HFFc6 (cell line): Measurements from ENCODE around the gene UNC5B. TPM values are rescaled to one million over a fixed set of nuclear protein-coding genes. Genes with fewer than 3 reads are reported as not detected.
"Not testable (repeated sequence)": the region's sequence is repeated elsewhere in the genome, so short reads cannot be mapped to it uniquely, and the experiment has no call there.

Source experiments
- DNase-seq: peaks from one replicate; pipeline ENCODE4 v3.0.0-alpha.2; 2018
- H3K27ac Mint-ChIP-seq: 2 replicates; pipeline ENCODE4 v1.8.0; 2020; ENCODE audit warnings: mild to moderate bottlenecking, mixed read lengths
- H3K27me3 Mint-ChIP-seq: 2 replicates; pipeline ENCODE4 v1.8.0; 2021; ENCODE audit warnings: mild to moderate bottlenecking, moderate library complexity, mixed read lengths; ENCODE audit not compliant: insufficient read depth
- H3K36me3 Mint-ChIP-seq: 2 replicates; pipeline ENCODE4 v1.8.0; 2021; ENCODE audit warnings: low read depth, mixed read lengths
- H3K4me1 Mint-ChIP-seq: 2 replicates; pipeline ENCODE4 v1.8.0; 2020; ENCODE audit warnings: low read depth, mixed read lengths
- H3K4me3 Mint-ChIP-seq: 2 replicates; pipeline ENCODE4 v1.8.0; 2020; ENCODE audit warnings: mild to moderate bottlenecking, moderate library complexity, mixed read lengths
- H3K9me3 Mint-ChIP-seq: 2 replicates; pipeline ENCODE4 v1.8.0; 2020; ENCODE audit warnings: mild to moderate bottlenecking, mixed read lengths
- total RNA-seq, 6 experiments: library from RNA; stranded (reverse); fragmentation: NEBNext Ultra II Directional; extraction: Animal tissue kit (Norgen Biotek cat#: 25700); gene quantifications; 2 replicates in 1 of 6; 3 replicates in 5 of 6; pipeline ENCODE4 v1.2.3, GENCODE V29; 2021
- TF ChIP-seq, protein P1 (sequence below): fragments of 200-600 bp; sonication (generic); IDR thresholded peaks from 2 replicates; pipeline ENCODE4 v1.5.0; 2021; ENCODE audit warnings: antibody characterized with exemption, mild to moderate bottlenecking

The UNC5B gene
- total RNA-seq, 6 experiments from 2014 or later = 5.2 to 11.6 (median 5.7) TPM

DNA sequence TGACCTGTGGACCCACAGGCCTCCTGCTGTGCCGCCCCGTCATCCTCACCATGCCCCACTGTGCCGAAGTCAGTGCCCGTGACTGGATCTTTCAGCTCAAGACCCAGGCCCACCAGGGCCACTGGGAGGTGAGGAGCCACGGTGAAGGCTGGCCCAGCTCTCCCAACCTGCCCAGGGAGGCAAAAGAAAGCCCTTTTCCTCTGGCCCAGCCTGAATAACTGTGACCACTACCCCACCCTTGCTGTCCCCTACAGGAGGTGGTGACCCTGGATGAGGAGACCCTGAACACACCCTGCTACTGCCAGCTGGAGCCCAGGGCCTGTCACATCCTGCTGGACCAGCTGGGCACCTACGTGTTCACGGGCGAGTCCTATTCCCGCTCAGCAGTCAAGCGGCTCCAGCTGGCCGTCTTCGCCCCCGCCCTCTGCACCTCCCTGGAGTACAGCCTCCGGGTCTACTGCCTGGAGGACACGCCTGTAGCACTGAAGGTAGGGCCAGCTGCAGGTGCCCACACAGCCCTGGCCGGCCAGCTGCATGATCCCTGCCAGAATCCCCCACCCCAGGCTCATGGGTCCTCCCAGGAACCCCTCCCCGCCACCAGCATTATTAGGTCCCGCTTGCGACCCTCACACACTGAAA, 81.2 kb downstream of the UNC5B start:
- Mint-ChIP-seq H3K27ac (no peak overlapping the region), H3K9me3 (no peaks in the 10 kb centered on the region), H3K27me3 (peaks cover 3% of the 10 kb centered on the region), H3K4me3 (no peak overlapping the region), H3K36me3 (no peaks in the 10 kb centered on the region), H3K4me1 (peaks cover 8% of the 10 kb centered on the region; the same call in 1 of the 2 replicates)
- TF ChIP-seq, protein P1, sequence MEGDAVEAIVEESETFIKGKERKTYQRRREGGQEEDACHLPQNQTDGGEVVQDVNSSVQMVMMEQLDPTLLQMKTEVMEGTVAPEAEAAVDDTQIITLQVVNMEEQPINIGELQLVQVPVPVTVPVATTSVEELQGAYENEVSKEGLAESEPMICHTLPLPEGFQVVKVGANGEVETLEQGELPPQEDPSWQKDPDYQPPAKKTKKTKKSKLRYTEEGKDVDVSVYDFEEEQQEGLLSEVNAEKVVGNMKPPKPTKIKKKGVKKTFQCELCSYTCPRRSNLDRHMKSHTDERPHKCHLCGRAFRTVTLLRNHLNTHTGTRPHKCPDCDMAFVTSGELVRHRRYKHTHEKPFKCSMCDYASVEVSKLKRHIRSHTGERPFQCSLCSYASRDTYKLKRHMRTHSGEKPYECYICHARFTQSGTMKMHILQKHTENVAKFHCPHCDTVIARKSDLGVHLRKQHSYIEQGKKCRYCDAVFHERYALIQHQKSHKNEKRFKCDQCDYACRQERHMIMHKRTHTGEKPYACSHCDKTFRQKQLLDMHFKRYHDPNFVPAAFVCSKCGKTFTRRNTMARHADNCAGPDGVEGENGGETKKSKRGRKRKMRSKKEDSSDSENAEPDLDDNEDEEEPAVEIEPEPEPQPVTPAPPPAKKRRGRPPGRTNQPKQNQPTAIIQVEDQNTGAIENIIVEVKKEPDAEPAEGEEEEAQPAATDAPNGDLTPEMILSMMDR = no peak
- no peak for DNase-seq

DNA sequence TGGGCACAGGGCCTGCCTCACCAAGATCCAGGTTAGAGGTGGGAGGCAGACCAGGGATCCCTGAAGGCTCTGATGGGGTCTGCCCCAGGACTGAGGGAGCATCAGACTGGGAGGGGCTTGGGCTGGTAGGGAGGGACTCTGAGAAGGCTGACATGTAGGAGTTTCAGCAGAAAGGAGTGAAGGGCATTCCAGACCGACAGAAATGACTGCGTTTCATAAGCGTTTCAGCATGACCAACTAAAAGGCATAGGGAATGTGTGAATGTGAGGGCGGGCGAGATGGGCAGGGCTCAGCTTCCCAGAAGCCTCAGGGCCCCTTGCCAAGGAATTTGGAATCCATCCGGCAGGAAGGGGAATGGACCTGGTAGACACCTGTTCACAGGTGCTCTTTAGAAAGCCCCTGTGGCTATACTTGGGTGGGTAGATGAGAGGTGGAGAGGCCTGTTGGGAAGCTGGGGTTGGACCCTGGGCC, 81.8 kb downstream of the UNC5B start:
- Mint-ChIP-seq H3K27me3 (peaks cover 3% of the 10 kb centered on the region), H3K9me3 (no peaks in the 10 kb centered on the region), H3K36me3 (no peaks in the 10 kb centered on the region), H3K4me1 (peaks cover 5% of the 10 kb centered on the region; the same call in 1 of the 2 replicates), H3K4me3 (no peak overlapping the region), H3K27ac (no peak overlapping the region)
- TF ChIP-seq, protein P1 = no peak
- no peak for DNase-seq

DNA sequence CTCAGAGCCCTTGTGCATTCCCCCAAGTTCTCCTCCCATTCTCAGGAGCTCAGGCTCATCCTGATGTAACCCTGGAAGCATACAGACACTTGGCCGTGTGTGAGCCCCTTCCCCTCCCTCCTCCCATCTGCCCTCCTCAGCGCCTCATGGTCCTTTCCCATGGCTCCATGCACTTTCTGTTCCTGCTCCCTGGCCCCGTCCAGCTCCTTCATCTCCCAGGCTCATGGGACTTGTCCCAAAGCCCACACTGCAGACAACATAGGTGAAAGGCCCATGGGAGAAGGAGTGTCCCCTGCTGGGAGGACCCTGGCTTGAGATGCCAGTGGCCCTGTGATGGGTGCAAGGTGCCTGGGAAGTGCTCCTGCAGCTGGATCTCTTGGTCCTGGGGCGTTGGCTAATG, 82.5 kb downstream of the UNC5B start:
- Mint-ChIP-seq H3K27ac (no peak overlapping the region), H3K36me3 (no peaks in the 10 kb centered on the region), H3K9me3 (no peaks in the 10 kb centered on the region), H3K4me1 (no peaks in the 10 kb centered on the region), H3K4me3 (no peak overlapping the region), H3K27me3 (peaks cover 3% of the 10 kb centered on the region)
- no peak for DNase-seq
- TF ChIP-seq, protein P1 = no peak

DNA sequence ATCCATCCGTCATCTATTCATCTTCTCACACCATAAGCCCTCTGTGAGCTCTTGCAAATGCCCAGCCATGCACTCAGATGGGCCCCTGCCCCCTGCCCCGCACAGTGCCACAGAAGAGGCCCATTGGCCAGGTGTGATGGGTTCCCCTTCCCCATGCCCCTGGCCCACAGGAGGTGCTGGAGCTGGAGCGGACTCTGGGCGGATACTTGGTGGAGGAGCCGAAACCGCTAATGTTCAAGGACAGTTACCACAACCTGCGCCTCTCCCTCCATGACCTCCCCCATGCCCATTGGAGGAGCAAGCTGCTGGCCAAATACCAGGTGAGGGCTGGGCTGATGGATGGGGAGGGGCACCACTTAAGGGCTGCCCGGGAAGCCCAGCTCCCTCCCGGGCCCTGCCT, 83.3 kb downstream of the UNC5B start:
- no peak overlapping the region for H3K27ac Mint-ChIP-seq

DNA sequence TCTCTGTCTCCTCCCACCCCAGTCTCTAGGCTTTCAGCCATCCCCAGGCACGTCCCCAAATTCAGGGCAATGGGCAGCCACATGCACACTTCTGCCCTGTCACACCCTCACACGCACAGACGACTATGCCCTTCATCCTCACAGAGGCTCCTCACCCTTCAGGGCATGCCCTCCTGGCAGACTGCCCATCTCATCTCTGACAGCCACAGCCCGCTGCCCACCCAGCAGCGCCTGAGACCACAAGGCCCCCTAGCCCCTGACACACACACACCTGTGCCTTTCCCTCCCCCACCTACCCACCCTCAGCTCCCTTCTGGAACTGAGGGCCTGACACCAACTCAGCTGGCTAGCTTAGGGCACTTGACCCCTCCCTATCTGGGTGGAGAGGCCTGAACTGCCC, 83.7 kb downstream of the UNC5B start:
- Mint-ChIP-seq H3K4me1 (no peaks in the 10 kb centered on the region), H3K36me3 (no peaks in the 10 kb centered on the region)

More for the DNA sequence above, 83.3 kb downstream of the UNC5B start:
- H3K4me1 Mint-ChIP-seq = no peaks in the 10 kb centered on the region
- H3K36me3 Mint-ChIP-seq = no peaks in the 10 kb centered on the region
- peaks cover 3% of the 10 kb centered on the region for H3K27me3 Mint-ChIP-seq
- no peak overlapping the region for H3K4me3 Mint-ChIP-seq
- no peaks in the 10 kb centered on the region for H3K9me3 Mint-ChIP-seq
- DNase-seq = no peak
- TF ChIP-seq, protein P1 = no peak

DNA sequence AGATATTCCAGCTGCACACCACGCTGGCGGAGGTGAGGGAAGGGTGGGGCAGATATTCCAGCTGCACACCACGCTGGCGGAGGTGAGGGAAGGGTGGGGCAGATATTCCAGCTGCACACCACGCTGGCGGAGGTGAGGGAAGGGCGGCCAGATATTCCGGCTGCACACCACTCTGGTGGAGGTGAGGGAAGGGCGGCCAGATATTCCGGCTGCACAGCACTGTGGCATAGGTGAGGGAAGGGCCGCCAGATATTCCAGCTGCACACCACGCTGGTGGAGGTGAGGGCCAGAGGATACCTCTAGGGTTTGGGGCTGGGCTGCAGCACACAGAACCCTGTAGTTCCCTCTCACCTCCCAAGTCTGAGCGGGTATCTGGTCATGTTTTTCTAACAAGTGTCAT, 84.4 kb downstream of the UNC5B start:
- not testable (repeated sequence) for DNase-seq, H3K4me3 Mint-ChIP-seq, H3K4me1 Mint-ChIP-seq, H3K27me3 Mint-ChIP-seq, H3K27ac Mint-ChIP-seq, H3K36me3 Mint-ChIP-seq, H3K9me3 Mint-ChIP-seq

More for the DNA sequence above, 83.7 kb downstream of the UNC5B start:
- DNase-seq = no peak
- H3K9me3 Mint-ChIP-seq = no peaks in the 10 kb centered on the region
- TF ChIP-seq, protein P1 = no peak
- no peak overlapping the region for H3K27ac Mint-ChIP-seq
- no peak overlapping the region for H3K4me3 Mint-ChIP-seq
- H3K27me3 Mint-ChIP-seq = peaks cover 3% of the 10 kb centered on the region
